Neuronal stem cell (in vitro differentiated cells): Measurements from ENCODE around the gene GIT2.

Source experiments
- DNase-seq: peaks from one replicate; pipeline ENCODE4 v3.0.0-alpha.2; 2013; ENCODE audit warnings: low spot score
- H2AFZ ChIP-seq: one replicate; pipeline ENCODE4 v1.6.1; 2013; ENCODE audit warnings: mild to moderate bottlenecking, low read length, inconsistent platforms
- H2AK5ac ChIP-seq: 2 replicates; pipeline ENCODE4 v1.6.1; 2013; ENCODE audit warnings: low read depth, mild to moderate bottlenecking, inconsistent platforms, low read length, moderate library complexity, mixed read lengths
- H2BK120ac ChIP-seq: 2 replicates; pipeline ENCODE4 v1.6.1; 2013; ENCODE audit warnings: low read depth, mild to moderate bottlenecking, inconsistent platforms, low read length, moderate library complexity, mixed read lengths
- H2BK12ac ChIP-seq: one replicate; pipeline ENCODE4 v1.6.1; 2013; ENCODE audit warnings: low read length, inconsistent platforms
- H2BK15ac ChIP-seq: 2 replicates; pipeline ENCODE4 v1.6.1; 2013; ENCODE audit warnings: mild to moderate bottlenecking, low read length, inconsistent platforms, mixed read lengths
- H2BK5ac ChIP-seq: one replicate; pipeline ENCODE4 v1.6.1; 2013; ENCODE audit warnings: inconsistent platforms, mild to moderate bottlenecking, low read length, moderate library complexity
- H3K14ac ChIP-seq: one replicate; pipeline ENCODE4 v1.6.1; 2013; ENCODE audit warnings: low read length, inconsistent platforms
- H3K18ac ChIP-seq: 2 replicates; pipeline ENCODE4 v1.6.1; 2013; ENCODE audit warnings: low read length, inconsistent platforms
- H3K23ac ChIP-seq: 2 replicates; pipeline ENCODE4 v1.6.1; 2013; ENCODE audit warnings: low read depth, mild to moderate bottlenecking, mixed read lengths, low read length, inconsistent platforms; ENCODE audit not compliant: poor library complexity
- H3K27ac ChIP-seq: replicated peaks from 3 replicates; pipeline ENCODE4 v1.5.1; 2013; ENCODE audit warnings: low read length, inconsistent platforms
- H3K27me3 ChIP-seq, 3 experiments: 2 replicates each; pipeline ENCODE4 v1.6.1; 2013; ENCODE audit warnings: low read length in 3 of 3, mild to moderate bottlenecking in 2 of 3, inconsistent platforms in 1 of 3, low read depth in 1 of 3, mixed read lengths in 1 of 3, moderate library complexity in 1 of 3; ENCODE audit not compliant: control insufficient read depth in 3 of 3, insufficient read depth in 3 of 3
- H3K36me3 ChIP-seq, 2 donors: replicated peaks in 1 of 2; 2 replicates each; pipeline ENCODE4 v1.6.1; 2013; ENCODE audit warnings: low read length in 2 of 2; ENCODE audit not compliant: control insufficient read depth in 2 of 2, insufficient read depth in 2 of 2
- H3K4ac ChIP-seq: 2 replicates; pipeline ENCODE4 v1.6.1; 2013; ENCODE audit warnings: inconsistent platforms, mild to moderate bottlenecking, low read length, moderate library complexity
- H3K4me1 ChIP-seq, 2 donors: 1 replicate in 1 of 2; 2 replicates in 1 of 2; pipeline ENCODE4 v1.6.1; 2013; ENCODE audit warnings: low read length in 2 of 2, low read depth in 1 of 2; ENCODE audit not compliant: control insufficient read depth in 2 of 2, insufficient read depth in 1 of 2
- H3K4me2 ChIP-seq: one replicate; pipeline ENCODE4 v1.6.1; 2013; ENCODE audit warnings: mild to moderate bottlenecking, low read length, inconsistent platforms; ENCODE audit not compliant: insufficient read depth, poor library complexity, severe bottlenecking
- H3K4me3 ChIP-seq, 2 donors: 2 replicates each; pipeline ENCODE4 v1.5.1; 2013; ENCODE audit warnings: low read length in 2 of 2, mild to moderate bottlenecking in 2 of 2, inconsistent platforms in 1 of 2, moderate library complexity in 1 of 2
- H3K79me1 ChIP-seq: one replicate; pipeline ENCODE4 v1.6.1; 2013; ENCODE audit warnings: low read depth, mild to moderate bottlenecking, inconsistent platforms, low read length, moderate library complexity
- H3K9ac ChIP-seq: one replicate; pipeline ENCODE4 v1.6.1; 2013; ENCODE audit warnings: mild to moderate bottlenecking, low read depth, low read length, inconsistent platforms; ENCODE audit not compliant: poor library complexity
- H3K9me3 ChIP-seq, 2 donors: replicated peaks in 1 of 2; 2 replicates each; pipeline versions ENCODE3 to v1.6.1; 2013; ENCODE audit warnings: low read length in 2 of 2, mild to moderate bottlenecking in 2 of 2, inconsistent platforms in 1 of 2, low read depth in 1 of 2, mixed read lengths in 1 of 2, moderate library complexity in 1 of 2; ENCODE audit not compliant: control insufficient read depth in 2 of 2, insufficient read depth in 1 of 2
- H4K8ac ChIP-seq: one replicate; pipeline ENCODE4 v1.6.1; 2013; ENCODE audit warnings: low read depth, mild to moderate bottlenecking, inconsistent platforms, low read length, moderate library complexity
- H4K91ac ChIP-seq: one replicate; pipeline ENCODE4 v1.6.1; 2013; ENCODE audit warnings: low read length, low read depth, mild to moderate bottlenecking, inconsistent platforms; ENCODE audit not compliant: poor library complexity
- WGBS, 2 donors: extraction: QIAGEN DNeasy Blood & Tissue Kit; methylation state at CpG; one replicate each; pipeline ENCODE4 v1.1.7; 2013; ENCODE audit warnings: missing lambda C conversion rate in 2 of 2, mixed read lengths in 1 of 2; ENCODE audit not compliant: insufficient read length in 2 of 2, insufficient replicate concordance in 1 of 2; ENCODE audit errors: extremely low coverage in 2 of 2; 5-methylcytosine and 5-hydroxymethylcytosine counted together

Gene GIT2

DNA sequence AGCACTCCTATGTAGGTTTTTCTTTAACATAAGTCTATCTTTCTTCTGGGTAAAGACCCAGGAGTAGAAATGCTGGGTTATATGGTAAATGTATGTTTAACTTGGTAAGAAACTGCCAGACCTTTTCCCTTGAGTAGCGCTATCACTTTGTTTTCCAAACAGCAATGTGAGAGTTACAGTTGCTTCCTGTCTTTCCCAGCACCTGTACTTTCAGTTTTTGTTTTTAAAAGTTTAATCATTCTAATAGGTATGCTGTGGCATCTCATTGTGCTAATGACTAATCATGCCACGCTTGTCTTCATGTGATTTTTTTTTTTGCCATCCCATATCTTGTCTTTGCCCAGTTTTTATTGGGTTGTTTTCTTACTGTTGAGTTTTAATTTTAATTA, 28.1 kb downstream of the GIT2 start:
- no peak overlapping the region for H3K14ac ChIP-seq
- no peak overlapping the region for H3K23ac ChIP-seq
- no peak overlapping the region for H2AK5ac ChIP-seq
- no peaks in the 10 kb centered on the region for H3K79me1 ChIP-seq
- no peak overlapping the region for H2BK12ac ChIP-seq
- no peak overlapping the region for H3K18ac ChIP-seq
- peaks cover 3 to 77% of the 10 kb centered on the region in 2 donors for H3K36me3 ChIP-seq
- H3K4me3 ChIP-seq: no peak overlapping the region
- H4K91ac ChIP-seq: no peak overlapping the region
- no peaks in the 10 kb centered on the region for H3K27me3 ChIP-seq
- H2BK5ac ChIP-seq: no peak overlapping the region
- H3K27ac ChIP-seq: no peak overlapping the region
- H2BK120ac ChIP-seq: no peak overlapping the region
- no peak overlapping the region for H4K8ac ChIP-seq
- peaks cover 0 to 3% of the 10 kb centered on the region in 2 donors for H3K4me1 ChIP-seq
- no peak overlapping the region for H2AFZ ChIP-seq
- no peak overlapping the region for H2BK15ac ChIP-seq
- no CpG with 5 or more reads among the region's 2 CpGs for WGBS, 2 donors
- H3K9ac ChIP-seq: no peak overlapping the region
- no peak for DNase-seq
- no peaks in the 10 kb centered on the region for H3K9me3 ChIP-seq
- H3K4me2 ChIP-seq: no peak overlapping the region
- no peak overlapping the region for H3K4ac ChIP-seq

DNA sequence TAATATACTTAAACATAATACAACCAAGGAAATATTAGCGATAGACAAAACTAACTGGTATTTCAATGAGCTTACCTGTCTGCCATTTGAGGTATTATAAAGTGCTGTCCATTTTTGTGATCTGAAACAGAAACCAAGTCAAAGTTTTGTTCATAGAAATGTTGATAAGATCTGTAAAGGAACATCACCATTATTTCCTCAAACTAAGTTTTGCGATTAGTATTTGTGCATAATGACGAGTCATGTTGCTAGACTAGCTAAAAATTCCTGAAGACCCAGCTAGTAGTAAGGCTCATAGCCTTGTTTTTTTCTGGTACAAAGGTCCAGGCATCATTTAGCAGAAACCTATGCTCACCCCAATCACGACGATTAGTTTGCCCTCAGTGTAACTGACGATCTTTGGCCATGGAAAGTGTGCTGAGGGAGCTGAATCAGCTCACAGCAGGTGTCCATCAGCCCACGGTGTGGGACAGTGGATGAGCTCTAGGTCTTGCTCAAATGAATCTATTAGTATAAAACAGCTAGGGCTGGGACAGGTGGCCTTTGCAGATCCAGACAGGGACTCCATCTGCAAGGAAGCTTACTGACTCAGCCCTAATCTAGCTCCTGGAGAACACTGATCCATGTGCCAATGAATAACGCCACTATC, 28.7 kb downstream of the GIT2 start:
- Histone ChIP-seq H2BK120ac (no peak overlapping the region), H4K8ac (no peak overlapping the region), H3K9me3 (no peaks in the 10 kb centered on the region), H2AFZ (no peak overlapping the region), H3K36me3 (peaks cover 3 to 77% of the 10 kb centered on the region in 2 donors), H3K4ac (no peak overlapping the region), H2AK5ac (no peak overlapping the region), H3K18ac (no peak overlapping the region), H3K4me3 (no peak overlapping the region), H3K23ac (no peak overlapping the region), H3K9ac (no peak overlapping the region), H3K4me1 (peaks cover 0 to 3% of the 10 kb centered on the region in 2 donors), H3K4me2 (no peak overlapping the region), H2BK15ac (no peak overlapping the region), H3K27ac (no peak overlapping the region), H2BK5ac (no peak overlapping the region), H3K79me1 (no peaks in the 10 kb centered on the region), H3K27me3 (no peaks in the 10 kb centered on the region), H2BK12ac (no peak overlapping the region), H4K91ac (no peak overlapping the region), H3K14ac (no peak overlapping the region)
- no peak for DNase-seq
- WGBS, 2 donors: no CpG with 5 or more reads among the region's 8 CpGs

DNA sequence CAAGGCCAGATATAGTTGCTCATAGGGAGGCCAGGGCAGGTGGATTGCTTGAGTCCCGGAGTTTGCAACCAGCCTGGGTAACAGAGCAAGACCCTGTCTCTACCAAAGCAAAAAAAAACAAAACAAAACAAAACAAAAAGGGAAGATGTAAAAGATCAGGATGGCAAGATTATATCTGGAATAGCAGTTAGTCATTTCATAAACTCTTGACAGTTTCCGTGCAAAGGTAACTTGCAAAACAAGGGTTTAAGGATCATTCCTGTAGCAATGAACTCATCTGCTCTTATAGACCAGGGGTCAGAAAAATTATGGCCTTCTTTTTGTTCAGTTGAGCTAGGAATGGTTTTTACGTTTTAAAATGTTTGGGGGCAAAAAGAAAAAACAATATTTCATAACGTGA, 29.6 kb downstream of the GIT2 start:
- Histone ChIP-seq H3K79me1 (no peaks in the 10 kb centered on the region), H2BK120ac (no peak overlapping the region), H3K18ac (no peak overlapping the region), H3K27me3 (no peaks in the 10 kb centered on the region), H2AFZ (no peak overlapping the region), H3K4me3 (no peak overlapping the region), H2AK5ac (no peak overlapping the region), H3K23ac (no peak overlapping the region), H2BK5ac (no peak overlapping the region), H3K9me3 (peaks cover 0 to 2% of the 10 kb centered on the region in 2 donors), H3K4me2 (no peak overlapping the region), H3K9ac (no peak overlapping the region), H4K8ac (no peak overlapping the region), H2BK12ac (no peak overlapping the region), H4K91ac (no peak overlapping the region), H3K14ac (no peak overlapping the region), H3K36me3 (peaks cover 5 to 80% of the 10 kb centered on the region in 2 donors), H3K4ac (no peak overlapping the region), H3K27ac (no peak overlapping the region), H2BK15ac (no peak overlapping the region), H3K4me1 (peaks cover 0 to 3% of the 10 kb centered on the region in 2 donors)
- no CpG with 5 or more reads among the region's 4 CpGs for WGBS, 2 donors
- DNase-seq: no peak

DNA sequence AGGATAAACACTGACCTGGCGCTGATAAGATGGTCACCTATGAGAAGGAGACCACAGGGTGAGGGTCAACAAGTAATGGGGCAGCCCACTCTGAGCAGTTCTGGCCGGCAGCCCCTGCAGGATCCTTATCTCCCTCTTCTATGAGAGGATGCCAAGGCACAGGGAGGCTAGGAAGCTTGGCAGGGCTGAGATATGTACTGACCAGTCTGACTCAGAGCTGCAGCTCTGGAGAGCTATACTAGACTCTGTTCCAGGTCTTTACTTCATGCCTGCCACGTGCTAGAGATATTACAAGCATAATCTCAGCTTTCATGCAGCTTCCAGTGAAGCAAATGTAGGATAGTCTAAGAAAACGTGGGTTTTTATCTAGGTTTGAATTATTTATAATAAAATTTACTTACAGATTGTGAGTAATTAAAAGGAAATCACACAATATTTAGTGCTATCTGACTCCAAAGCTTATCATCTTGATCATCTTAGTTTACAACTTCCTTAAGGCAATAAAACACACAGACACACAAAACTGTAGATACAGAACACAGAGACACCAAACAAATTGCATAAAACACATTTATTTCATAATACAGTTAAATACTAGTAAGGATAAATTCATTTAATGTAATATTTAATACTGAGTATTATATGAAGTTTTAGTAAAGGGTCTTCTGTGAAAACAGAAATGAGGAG, 32.3 kb downstream of the GIT2 start:
- Histone ChIP-seq H3K27ac (no peak overlapping the region), H3K18ac (no peak overlapping the region), H2AK5ac (no peak overlapping the region), H4K91ac (no peak overlapping the region), H3K14ac (no peak overlapping the region), H2BK5ac (no peak overlapping the region), H2BK12ac (no peak overlapping the region), H3K9me3 (peaks cover 0 to 2% of the 10 kb centered on the region in 2 donors), H4K8ac (no peak overlapping the region), H3K4me1 (peaks cover 0 to 3% of the 10 kb centered on the region in 2 donors), H3K36me3 (peaks cover 9 to 83% of the 10 kb centered on the region in 2 donors), H3K23ac (no peak overlapping the region), H2BK15ac (no peak overlapping the region), H3K4me2 (no peak overlapping the region), H3K79me1 (no peaks in the 10 kb centered on the region), H2AFZ (no peak overlapping the region), H3K9ac (no peak overlapping the region), H2BK120ac (no peak overlapping the region), H3K4ac (no peak overlapping the region), H3K27me3 (no peaks in the 10 kb centered on the region), H3K4me3 (no peak overlapping the region)
- no CpG with 5 or more reads among the region's 4 CpGs for WGBS, 2 donors
- no peak for DNase-seq
